SKM-1 (cell line): ENCODE data around the gene SRD5A1.

ENCODE experiments used
- DNase-seq: peaks from one replicate; lab custom pipeline; 2025; ENCODE audit not compliant: unreplicated experiment; lab: John Stamatoyannopoulos, UW

The SRD5A1 gene

DNA sequence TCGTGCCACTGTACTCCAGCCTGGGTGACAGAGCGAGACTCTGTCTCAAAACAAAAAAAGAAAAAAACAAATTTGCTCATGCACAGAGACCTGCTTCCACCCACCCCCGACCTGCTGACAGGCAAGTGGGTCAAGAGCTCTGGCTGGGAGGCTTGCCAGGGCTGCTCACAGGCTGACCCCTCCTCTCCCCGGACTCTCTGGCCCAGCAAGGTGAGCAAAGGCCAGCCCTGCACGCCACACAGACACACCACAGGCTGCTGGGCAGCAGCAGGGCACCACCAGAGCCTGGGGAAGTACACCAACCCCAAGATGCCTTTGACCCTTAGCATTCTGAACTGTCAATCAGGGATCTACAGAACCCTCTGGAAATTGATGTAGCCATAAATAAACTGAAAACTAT, 29.6 kb upstream of the SRD5A1 start:
- no peak for DNase-seq

- no peak for DNase-seq
These were observed 28.9 kb upstream of the SRD5A1 start for GRCh38 chr5:6604341-6604740.

DNA sequence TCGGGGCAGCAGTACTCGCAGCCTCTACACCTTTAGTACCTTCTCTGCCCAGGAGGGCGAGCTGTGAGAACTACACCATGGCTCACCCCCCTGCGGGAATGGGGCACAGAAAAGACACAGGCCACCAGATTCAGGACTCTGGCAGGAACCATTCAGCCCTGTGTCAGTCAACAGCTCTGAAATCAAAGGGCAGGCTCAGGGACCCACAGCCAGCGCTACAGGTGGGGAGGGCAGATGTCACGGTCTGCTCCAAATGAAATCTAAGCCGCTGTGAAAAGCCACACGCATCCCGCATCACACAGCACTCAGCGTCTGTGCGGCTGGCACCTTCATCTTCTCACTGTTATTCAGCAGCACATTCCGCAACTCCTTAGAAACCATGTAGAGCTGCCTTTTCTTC, 28.3 kb upstream of the SRD5A1 start:
- DNase-seq = no peak

- no peak for DNase-seq
These were observed 26.2 kb upstream of the SRD5A1 start for GRCh38 chr5:6606884-6607558.

GRCh38 chr5:6607559-6607936, 25.7 kb upstream of the SRD5A1 start:
- DNase-seq = no peak

GRCh38 chr5:6608016-6608415, 25.2 kb upstream of the SRD5A1 start:
- no peak for DNase-seq

- DNase-seq = no peak
These were observed 21.6 kb upstream of the SRD5A1 start for GRCh38 chr5:6611334-6612256.

DNA sequence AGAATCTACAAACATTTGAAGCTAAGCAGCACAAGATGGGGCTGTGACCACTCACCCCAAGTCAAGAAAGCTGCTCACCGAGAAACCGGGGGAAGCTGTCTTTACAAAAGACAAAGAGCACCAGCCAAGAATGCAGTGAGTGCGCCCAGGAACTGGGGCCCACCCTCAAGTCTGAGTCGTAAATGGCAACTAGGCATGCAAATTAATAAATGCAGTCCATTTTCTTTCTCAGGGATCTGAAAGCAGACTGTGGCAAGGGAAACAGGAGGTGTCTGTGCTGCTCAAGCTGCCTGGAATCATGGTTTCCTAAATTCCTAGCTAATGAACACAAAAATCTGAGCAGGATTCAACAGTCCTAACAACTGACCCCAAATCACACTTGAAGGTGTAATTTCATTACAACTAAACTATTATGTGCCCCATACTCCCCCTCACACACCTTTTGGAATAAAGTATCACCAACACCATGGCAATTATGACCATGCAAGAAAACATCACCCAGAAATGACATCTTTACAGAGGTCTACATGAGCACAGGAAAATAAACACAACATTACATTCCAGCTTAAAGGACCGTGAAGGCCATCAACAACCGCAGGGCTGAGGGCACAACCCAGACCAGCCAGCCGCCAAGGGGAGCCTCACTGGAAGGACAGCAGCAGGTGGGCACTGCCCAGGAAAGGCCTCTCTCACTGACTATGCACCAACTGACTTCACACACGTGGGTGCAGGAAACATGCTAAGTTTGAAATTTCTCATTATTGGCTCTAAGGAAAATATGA, 18.0 kb upstream of the SRD5A1 start:
- DNase-seq = no peak

DNA sequence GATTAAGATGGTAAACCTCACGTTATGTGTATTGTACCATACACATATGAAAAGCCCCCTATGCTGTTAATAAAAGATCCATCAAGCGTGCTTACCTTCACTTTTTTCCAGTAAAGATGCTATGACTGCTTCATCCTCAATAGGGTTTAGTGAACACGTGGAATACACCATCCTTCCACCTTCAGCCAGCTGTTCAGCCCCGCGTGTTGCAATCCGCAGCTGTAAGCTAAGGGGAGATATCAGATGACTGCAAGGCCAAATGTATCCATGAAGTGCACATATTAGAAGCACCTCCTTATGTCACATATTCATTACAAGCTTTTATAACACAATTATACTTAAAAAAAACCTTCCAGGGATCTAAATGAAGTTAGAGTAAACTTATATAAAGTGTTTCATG, 16.6 kb upstream of the SRD5A1 start:
- DNase-seq = no peak

- DNase-seq = no peak
These were observed 10.0 kb upstream of the SRD5A1 start for GRCh38 chr5:6623228-6623627.

DNA sequence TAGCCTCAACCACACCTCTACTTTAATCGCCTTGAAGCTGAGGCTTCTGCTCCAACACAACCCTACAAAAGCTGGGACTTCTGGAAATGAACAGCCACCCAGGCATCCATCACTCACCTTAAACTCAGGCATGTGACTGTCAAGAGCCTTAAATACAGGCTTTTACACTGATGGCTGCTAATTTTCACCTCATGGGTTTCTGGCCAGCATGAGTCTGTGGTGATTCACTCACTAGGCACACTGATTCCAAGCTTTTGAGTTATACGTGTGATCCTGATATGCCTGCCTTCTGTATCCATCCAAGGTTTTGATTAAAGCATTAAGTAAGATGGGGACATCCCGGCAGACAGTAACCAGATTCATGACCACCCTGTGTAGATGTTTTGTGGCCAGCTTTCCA, 9.3 kb upstream of the SRD5A1 start:
- no peak for DNase-seq

DNA sequence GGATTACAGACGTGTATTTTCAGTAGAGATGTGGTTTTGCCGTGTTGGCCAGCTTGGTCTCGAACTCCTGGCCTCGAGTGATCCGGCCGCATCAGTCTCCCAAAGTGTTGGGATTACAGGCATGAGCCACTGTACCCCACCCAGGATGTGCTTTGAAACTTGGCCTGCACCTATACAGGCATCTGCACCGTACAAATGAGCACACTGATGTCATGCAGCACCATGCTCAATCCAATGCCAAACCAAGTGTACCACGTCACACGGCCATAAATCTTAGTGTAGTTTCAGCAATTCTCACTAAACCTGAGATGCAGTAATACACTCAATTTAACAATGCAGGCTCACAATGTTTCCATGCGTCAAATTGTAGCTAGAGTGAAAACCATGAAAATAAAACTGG, 6.7 kb upstream of the SRD5A1 start:
- DNase-seq = no peak

DNA sequence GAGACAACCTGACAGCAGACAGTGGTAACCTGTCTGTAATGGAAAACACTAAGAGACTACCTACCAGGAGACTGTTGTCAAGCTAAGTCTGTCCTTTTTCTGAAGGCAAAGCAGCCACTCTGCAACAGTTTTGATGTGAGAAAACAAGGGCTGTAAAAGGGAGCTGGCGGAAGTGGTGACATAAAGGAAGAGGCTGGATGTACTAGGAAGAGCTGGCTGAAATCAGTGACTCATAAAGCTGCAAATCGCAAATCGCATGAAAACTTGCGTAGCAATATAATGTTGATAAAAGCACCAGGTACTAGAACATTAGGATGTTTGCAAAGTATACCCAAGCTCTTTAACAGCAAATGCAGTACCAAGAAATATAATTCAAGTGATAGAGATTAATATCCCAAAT, 1.8 kb upstream of the SRD5A1 start:
- no peak for DNase-seq

GRCh38 chr5:6632324-6632887, 834 bp upstream of the SRD5A1 start:
- DNase-seq = no peak

GRCh38 chr5:6633469-6634245, 417 bp downstream of the SRD5A1 start:
- DNase-seq = no peak

DNA sequence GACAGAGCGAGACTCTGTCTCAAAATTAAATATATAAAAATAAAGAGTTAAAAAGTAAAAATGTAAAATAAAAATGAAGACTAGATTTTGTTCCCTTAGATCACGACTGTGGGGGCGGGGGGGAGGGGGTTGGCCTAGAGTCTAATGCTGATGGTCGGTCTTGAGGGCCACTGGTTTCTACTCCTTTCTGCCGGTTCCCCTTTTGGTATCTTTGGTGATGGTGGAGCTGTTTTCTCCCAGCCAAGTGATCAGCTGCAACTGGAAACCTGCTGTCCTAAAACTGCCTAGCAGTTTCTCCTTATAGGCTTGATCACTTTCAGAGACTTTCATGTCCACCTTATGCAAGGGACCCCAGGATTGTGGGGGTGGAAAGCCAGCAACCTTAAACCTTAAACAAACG, 1.1 kb downstream of the SRD5A1 start:
- DNase-seq = peak; percentile 41

DNA sequence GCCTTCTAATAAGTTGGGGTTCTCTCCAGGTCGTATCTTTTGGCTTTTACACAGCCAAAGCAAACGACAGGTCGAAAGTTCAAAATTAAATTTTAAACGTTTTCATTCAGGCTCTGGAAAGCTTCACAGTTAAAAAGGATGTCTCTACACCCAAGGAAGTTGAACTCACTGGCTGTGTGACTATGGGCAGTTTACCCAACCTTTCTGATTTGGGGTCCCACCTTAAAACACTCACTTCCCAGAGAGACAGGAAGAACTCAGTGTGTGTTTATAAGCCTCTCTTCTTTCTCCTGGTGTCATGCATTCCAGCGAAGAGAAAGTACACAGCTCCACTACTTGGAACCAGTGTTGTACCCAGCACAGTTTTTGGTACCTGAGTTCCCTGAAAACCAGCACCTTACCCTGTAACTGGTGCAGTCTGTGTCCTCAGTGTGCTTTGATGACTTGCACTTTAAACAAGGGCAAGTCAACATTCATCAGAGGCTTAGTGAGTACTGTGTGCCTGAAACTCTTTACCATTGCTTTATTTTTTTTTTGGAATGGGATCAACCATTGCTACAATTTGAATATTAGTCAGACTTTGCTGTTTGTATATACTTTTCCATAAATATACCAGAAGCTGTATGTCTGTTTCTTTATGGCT, 1.7 kb downstream of the SRD5A1 start:
- no peak for DNase-seq

- DNase-seq = no peak
These were observed 3.1 kb downstream of the SRD5A1 start for GRCh38 chr5:6636293-6636692.

DNA sequence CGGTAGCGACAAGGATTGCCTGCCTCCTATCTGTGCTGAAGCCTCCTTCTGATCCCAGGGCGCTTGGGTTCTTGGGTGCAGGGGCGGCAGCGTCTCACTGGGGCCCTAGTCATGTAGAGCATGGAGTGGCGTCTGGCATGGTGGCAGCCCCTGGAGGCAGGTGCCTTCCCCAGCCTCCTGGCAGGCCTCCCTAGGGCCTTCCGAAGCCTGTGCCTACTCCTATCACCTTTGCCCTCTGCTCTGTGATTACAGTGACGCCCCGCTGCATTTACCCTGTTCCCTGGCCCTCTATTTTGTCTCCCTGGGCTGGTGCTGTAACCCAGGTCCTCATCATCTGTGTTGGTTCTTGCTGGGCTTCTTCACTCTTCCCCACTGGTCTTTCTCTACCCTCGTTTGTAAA, 3.8 kb downstream of the SRD5A1 start:
- DNase-seq = no peak

DNA sequence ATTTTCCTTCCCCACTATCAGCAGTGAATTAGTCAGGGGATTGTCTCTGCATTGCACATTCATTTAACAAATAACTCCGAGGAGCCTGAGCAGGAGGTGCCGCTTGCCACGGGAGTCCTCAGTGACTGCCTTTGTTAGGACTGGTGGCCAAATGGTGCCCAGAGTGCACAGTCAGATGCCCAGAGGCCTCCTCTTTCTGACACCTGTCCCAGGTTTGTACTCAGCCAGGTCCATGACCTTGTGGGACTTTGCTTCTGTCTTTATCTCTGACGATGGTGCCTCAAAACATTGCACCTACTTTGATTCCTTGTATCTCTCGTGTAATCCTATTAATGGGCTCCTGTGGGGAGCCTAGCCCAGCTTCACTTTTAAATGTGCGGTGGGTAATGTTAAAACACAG, 4.3 kb downstream of the SRD5A1 start:
- no peak for DNase-seq
